ENCODE measurements around the gene GABPA. TPM values are rescaled to one million over a fixed set of nuclear protein-coding genes. Genes with fewer than 3 reads are reported as not detected.

The GABPA gene
- polyA plus RNA-seq, 1 donor: 26.3 TPM

DNA sequence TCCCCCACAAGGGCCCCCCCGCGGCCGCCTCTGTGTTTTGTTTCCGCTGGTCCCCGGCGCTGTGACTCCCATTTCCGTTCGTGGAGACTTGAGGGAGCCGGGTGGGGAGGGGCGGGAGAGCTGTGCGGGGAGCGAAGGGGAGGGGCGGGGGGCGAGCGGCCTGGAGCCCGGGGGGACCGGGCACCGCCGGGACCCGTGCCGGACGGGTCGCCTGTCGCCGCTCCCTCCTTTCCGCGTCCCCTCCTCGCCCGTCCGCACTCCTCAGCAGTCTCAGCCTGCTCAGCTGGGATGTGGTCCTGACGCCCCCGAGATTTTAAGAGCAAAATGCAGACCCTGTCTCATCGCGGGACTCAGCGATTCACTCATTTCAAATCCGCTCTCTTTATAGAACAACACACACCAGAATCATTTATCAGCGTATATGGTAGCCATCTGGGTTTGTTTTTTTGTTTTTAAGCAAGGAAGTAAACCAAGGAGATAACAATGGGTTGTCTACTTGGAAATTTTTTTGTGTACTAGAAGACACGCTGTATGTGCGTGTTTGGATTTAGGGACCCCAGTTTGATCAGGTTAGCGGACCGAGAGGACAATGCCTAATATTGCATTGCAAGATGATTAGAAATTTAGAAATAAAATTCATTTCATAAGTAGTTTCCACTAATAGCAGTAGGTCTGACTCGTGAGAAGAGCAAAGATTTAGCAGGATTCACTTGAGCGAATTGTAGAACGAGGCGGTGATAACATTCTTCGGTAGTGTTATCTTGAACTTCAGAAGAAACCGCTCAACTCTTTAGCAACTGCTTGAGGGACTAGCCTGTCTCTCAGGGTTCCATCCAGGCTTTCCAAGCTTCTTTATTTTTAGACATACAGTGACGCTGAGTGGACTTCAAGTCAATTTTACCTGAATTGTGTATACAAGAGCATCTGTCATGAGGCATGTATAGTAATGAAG is 1.1 kb downstream of the GABPA start:
- Histone ChIP-seq H3K36me3 (ENCODE audit: control insufficient read depth, insufficient read depth, low read length) (peaks cover 12% of the 10 kb centered on the region), H3K4me3 (ENCODE audit: low read length) (peak overlapping the region; percentile 92), H3K27ac (ENCODE audit: low read length) (peak overlapping the region; percentile 99), H3K9me3 (ENCODE audit: control insufficient read depth, low read depth, low read length) (no peaks in the 10 kb centered on the region), H3K4me1 (ENCODE audit: control insufficient read depth, insufficient read depth, low read length) (no peaks in the 10 kb centered on the region), H3K27me3 (ENCODE audit: control insufficient read depth, insufficient read depth, low read length) (no peaks in the 10 kb centered on the region)
- WGBS (ENCODE audit: insufficient coverage, low lambda C conversion rate): 0% methylated on average over 6 of the region's 48 CpGs
- peak; percentile 55 to 72 for DNase-seq

DNA sequence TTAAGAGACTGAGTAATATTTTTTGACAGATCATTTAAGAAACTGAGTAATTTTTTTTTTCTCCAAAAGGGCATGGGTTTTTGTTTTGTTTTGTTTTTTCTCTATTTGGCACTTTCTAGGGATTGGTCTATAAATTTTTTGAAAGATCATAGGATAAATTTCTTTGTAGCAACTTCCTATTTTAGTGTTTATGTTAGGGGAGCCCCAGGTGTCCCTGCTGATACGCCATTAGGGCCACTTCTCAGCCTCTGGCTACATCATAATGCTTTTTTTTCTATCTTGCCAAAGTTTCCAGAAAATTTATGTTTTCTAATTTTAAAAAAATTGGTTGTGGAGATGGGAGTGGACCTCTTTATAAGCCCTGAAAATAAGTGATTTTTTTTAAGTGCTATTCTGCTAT is 2.6 kb downstream of the GABPA start:
- no peaks in the 10 kb centered on the region for H3K4me1 ChIP-seq (ENCODE audit: control insufficient read depth, insufficient read depth, low read length)
- H3K9me3 ChIP-seq (ENCODE audit: control insufficient read depth, low read depth, low read length): no peaks in the 10 kb centered on the region
- H3K27me3 ChIP-seq (ENCODE audit: control insufficient read depth, insufficient read depth, low read length): no peaks in the 10 kb centered on the region
- 60% methylated on average over 1 of the region's 1 CpG for WGBS (ENCODE audit: insufficient coverage, low lambda C conversion rate)
- H3K4me3 ChIP-seq (ENCODE audit: low read length): no peak overlapping the region
- no peak overlapping the region for H3K27ac ChIP-seq (ENCODE audit: low read length)
- H3K36me3 ChIP-seq (ENCODE audit: control insufficient read depth, insufficient read depth, low read length): peaks cover 5% of the 10 kb centered on the region
- no peak for DNase-seq

DNA sequence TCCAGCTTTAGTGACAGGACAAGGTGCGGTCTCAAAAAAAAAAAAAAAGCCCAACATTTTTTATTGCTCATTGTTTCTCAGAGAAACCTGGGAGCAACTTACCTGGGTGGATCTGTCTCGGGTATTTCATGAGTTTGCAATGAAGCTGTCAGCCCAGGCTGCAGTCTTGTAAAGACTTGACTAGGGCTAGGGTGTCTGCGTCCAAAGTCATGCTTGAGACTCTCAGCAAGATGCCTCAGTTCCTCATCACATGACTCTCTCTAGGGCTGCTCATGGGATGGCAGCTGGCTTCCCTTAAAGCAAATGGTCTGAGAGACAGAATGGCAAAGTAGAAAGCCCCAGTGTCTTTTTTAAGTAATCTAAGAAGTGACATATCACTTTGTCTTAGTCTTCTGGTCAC is 8.1 kb downstream of the GABPA start:
- H3K4me3 ChIP-seq (ENCODE audit: low read length): no peak overlapping the region
- DNase-seq: no peak
- H3K4me1 ChIP-seq (ENCODE audit: control insufficient read depth, insufficient read depth, low read length): no peaks in the 10 kb centered on the region
- no CpG with 5 or more reads among the region's 3 CpGs for WGBS (ENCODE audit: insufficient coverage, low lambda C conversion rate)
- no peaks in the 10 kb centered on the region for H3K27me3 ChIP-seq (ENCODE audit: control insufficient read depth, insufficient read depth, low read length)
- no peaks in the 10 kb centered on the region for H3K9me3 ChIP-seq (ENCODE audit: control insufficient read depth, low read depth, low read length)
- H3K27ac ChIP-seq (ENCODE audit: low read length): no peak overlapping the region
- H3K36me3 ChIP-seq (ENCODE audit: control insufficient read depth, insufficient read depth, low read length): peaks cover 15% of the 10 kb centered on the region

DNA sequence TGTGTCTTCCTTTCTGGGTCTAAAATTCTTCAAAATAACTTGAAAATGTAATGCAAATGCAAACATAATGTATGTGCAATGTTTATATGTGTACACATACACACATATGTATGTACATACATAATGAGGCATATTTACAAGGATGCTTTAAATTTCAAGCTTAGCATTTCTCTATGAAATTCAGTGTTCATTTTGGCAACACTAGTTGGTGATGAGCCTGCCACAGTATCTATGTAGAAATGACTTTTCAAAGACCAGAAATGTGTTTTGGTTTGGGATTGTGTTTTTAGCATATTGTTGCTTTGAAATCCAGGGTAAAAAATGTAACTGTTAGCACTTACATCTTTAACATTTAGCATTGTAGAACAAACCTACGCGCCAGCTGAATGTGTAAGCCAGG is 10.1 kb downstream of the GABPA start:
- Histone ChIP-seq H3K27ac (ENCODE audit: low read length) (no peak overlapping the region), H3K27me3 (ENCODE audit: control insufficient read depth, insufficient read depth, low read length) (no peaks in the 10 kb centered on the region), H3K4me1 (ENCODE audit: control insufficient read depth, insufficient read depth, low read length) (no peaks in the 10 kb centered on the region), H3K9me3 (ENCODE audit: control insufficient read depth, low read depth, low read length) (no peaks in the 10 kb centered on the region), H3K36me3 (ENCODE audit: control insufficient read depth, insufficient read depth, low read length) (peaks cover 18% of the 10 kb centered on the region), H3K4me3 (ENCODE audit: low read length) (no peak overlapping the region)
- no CpG with 5 or more reads among the region's 2 CpGs for WGBS (ENCODE audit: insufficient coverage, low lambda C conversion rate)
- DNase-seq: no peak

DNA sequence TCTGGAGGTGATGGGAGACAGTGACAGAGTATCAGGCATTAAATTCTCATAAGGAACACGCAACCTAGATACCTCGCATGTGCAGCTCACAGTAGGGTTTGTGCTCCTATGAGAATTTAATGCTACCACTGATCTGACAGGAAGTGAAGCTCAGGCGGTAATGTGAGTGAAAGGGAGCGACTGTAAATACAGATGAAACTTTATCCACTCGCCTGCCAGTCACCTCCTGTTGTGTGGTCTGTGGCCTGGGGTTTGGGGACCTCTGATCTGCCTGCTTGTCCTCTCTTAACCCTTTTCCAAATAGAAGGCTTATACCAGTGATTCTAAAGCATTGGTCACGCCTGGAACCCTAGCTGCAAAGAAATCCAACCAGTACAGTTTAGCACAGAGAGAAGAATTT is 15.3 kb downstream of the GABPA start:
- no peak overlapping the region for H3K27ac ChIP-seq (ENCODE audit: low read length)
- no peaks in the 10 kb centered on the region for H3K4me1 ChIP-seq (ENCODE audit: control insufficient read depth, insufficient read depth, low read length)
- no peaks in the 10 kb centered on the region for H3K27me3 ChIP-seq (ENCODE audit: control insufficient read depth, insufficient read depth, low read length)
- peaks cover 39% of the 10 kb centered on the region for H3K36me3 ChIP-seq (ENCODE audit: control insufficient read depth, insufficient read depth, low read length)
- H3K4me3 ChIP-seq (ENCODE audit: low read length): no peak overlapping the region
- H3K9me3 ChIP-seq (ENCODE audit: control insufficient read depth, low read depth, low read length): no peaks in the 10 kb centered on the region
- no peak for DNase-seq
- no CpG with 5 or more reads among the region's 6 CpGs for WGBS (ENCODE audit: insufficient coverage, low lambda C conversion rate)

DNA sequence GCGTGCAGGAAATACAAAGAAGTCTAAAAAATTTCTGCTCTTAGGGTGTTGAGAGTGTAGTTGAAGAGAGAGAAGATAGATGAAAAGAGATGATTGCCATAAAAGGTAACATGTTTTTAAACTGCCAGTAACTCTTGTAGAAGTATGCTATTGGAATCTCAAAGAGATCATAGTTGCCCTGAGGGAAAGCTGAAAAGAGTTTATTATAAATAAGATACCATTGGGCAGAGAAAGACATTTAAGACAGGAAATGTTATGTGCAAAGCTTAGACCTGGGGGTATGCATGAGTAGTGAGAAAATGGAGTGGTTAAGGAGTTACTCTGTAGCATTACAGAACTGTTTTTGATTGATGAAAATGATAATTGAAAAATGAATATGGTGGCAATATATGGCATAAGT is 17.6 kb downstream of the GABPA start:
- DNase-seq: no peak
- Histone ChIP-seq H3K9me3 (ENCODE audit: control insufficient read depth, low read depth, low read length) (no peaks in the 10 kb centered on the region), H3K36me3 (ENCODE audit: control insufficient read depth, insufficient read depth, low read length) (peaks cover 41% of the 10 kb centered on the region), H3K4me1 (ENCODE audit: control insufficient read depth, insufficient read depth, low read length) (no peaks in the 10 kb centered on the region), H3K27ac (ENCODE audit: low read length) (no peak overlapping the region), H3K4me3 (ENCODE audit: low read length) (no peak overlapping the region), H3K27me3 (ENCODE audit: control insufficient read depth, insufficient read depth, low read length) (no peaks in the 10 kb centered on the region)
- WGBS (ENCODE audit: insufficient coverage, low lambda C conversion rate): 100% methylated on average over 1 of the region's 1 CpG

DNA sequence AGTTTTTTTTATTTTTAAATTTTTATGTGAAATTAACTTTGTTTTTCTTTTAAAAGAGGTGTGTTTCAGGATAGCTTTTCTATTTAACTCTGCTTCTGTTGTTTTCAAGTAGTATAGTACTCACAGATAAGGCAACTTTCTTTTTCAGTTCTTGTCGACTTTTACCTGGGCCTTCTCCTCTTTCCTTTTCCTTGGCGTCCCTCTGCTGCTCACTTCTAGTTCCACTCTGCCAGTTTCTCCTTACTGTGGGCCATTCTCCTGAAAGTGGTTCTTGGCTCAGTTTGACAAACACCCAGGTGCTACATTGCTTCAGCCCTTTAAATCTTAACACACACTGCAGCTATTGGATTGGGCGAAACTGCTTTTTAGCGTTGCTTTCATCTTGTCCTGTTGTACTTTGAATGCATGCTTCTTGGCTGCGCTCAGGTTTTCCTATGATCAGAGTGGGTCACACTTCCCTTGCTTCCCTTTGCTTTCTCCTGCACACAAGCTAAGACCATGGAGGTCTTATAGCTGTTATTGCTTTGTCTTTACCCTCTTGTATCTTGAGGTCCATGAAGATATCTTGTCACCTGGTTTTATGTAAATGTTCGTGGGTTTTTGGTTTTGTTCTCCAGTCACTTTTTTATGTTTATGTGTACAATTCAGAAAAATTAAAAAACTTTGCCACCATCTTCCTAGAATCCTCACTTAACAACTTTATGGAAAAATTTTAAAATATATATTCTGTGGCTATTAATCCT is 21.6 kb downstream of the GABPA start:
- H3K27me3 ChIP-seq (ENCODE audit: control insufficient read depth, insufficient read depth, low read length): no peaks in the 10 kb centered on the region

DNA sequence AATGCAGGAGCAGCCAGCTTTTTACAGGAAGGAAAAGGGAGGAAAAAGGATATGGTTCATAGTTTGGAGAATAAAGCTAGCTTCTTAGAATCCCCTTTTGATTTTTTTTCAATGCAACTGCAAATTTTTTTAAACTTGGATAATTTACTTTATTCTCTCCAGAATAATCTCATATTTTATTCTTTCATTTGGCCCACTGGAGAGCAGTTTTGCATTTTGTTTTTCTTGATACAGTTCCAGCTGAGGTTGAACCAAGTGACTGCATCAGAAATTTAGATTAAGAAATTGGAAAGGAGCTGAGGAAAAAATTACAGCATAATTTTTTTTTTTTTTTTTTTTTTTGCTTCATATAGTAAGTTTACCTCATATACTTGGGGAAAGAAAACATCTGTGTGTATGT is 22.8 kb downstream of the GABPA start:
- no peaks in the 10 kb centered on the region for H3K9me3 ChIP-seq (ENCODE audit: control insufficient read depth, low read depth, low read length)
- H3K4me3 ChIP-seq (ENCODE audit: low read length): no peak overlapping the region
- H3K4me1 ChIP-seq (ENCODE audit: control insufficient read depth, insufficient read depth, low read length): no peaks in the 10 kb centered on the region
- no peak overlapping the region for H3K27ac ChIP-seq (ENCODE audit: low read length)
- H3K27me3 ChIP-seq (ENCODE audit: control insufficient read depth, insufficient read depth, low read length): no peaks in the 10 kb centered on the region
- DNase-seq: no peak
- H3K36me3 ChIP-seq (ENCODE audit: control insufficient read depth, insufficient read depth, low read length): peaks cover 46% of the 10 kb centered on the region

More for the DNA sequence above, 21.6 kb downstream of the GABPA start:
- no peaks in the 10 kb centered on the region for H3K9me3 ChIP-seq (ENCODE audit: control insufficient read depth, low read depth, low read length)
- no peaks in the 10 kb centered on the region for H3K4me1 ChIP-seq (ENCODE audit: control insufficient read depth, insufficient read depth, low read length)
- H3K4me3 ChIP-seq (ENCODE audit: low read length): no peak overlapping the region
- WGBS (ENCODE audit: insufficient coverage, low lambda C conversion rate): 96% methylated on average over 3 of the region's 6 CpGs
- H3K36me3 ChIP-seq (ENCODE audit: control insufficient read depth, insufficient read depth, low read length): peaks cover 52% of the 10 kb centered on the region
- no peak for DNase-seq
- no peak overlapping the region for H3K27ac ChIP-seq (ENCODE audit: low read length)

DNA sequence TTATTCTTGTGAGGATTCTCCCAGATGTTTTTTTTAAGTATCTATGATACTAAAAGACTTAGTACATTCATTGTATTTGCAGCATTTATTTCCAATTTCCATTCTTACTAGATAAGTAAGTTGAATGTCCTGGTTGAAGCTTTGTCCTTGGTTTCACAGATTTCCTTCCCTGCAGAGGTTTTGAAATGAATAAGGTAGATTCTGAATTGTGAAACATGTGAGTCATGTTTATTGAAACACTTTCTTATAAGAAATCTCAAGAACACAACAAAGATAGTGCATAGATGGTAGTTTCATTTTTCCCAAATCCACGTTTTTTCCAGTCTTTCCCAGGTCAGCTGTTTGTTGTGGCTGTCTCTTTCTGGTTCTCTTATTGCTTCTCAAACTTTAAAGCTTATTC is 24.8 kb downstream of the GABPA start:
- no CpG with 5 or more reads among the region's 1 CpG for WGBS (ENCODE audit: insufficient coverage, low lambda C conversion rate)
- no peaks in the 10 kb centered on the region for H3K4me1 ChIP-seq (ENCODE audit: control insufficient read depth, insufficient read depth, low read length)
- no peak overlapping the region for H3K4me3 ChIP-seq (ENCODE audit: low read length)
- H3K27ac ChIP-seq (ENCODE audit: low read length): no peak overlapping the region
- no peaks in the 10 kb centered on the region for H3K27me3 ChIP-seq (ENCODE audit: control insufficient read depth, insufficient read depth, low read length)
- H3K9me3 ChIP-seq (ENCODE audit: control insufficient read depth, low read depth, low read length): no peaks in the 10 kb centered on the region
- peaks cover 43% of the 10 kb centered on the region for H3K36me3 ChIP-seq (ENCODE audit: control insufficient read depth, insufficient read depth, low read length)
- no peak for DNase-seq

DNA sequence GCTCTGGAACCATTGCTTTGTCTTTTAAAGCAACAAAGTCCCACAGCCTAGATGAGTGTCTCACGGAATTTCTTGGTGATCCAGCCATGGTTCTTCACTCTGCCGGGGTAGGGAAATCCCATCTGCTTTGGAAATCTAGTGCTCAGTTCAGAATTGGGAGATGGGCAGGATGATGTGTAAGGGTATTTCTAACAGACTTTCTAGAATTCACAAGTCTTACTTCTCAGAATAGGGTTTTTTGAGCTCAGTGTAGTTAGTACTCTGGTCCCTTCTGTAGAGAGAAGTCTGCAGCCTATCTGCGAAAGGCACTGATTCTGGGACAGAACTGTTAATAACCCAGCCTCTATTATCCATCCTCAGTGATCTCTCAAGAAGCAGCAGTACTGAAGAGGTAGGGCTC is 25.3 kb downstream of the GABPA start:
- no CpG with 5 or more reads among the region's 3 CpGs for WGBS (ENCODE audit: insufficient coverage, low lambda C conversion rate)
- no peak overlapping the region for H3K4me3 ChIP-seq (ENCODE audit: low read length)
- H3K36me3 ChIP-seq (ENCODE audit: control insufficient read depth, insufficient read depth, low read length): peaks cover 40% of the 10 kb centered on the region
- H3K4me1 ChIP-seq (ENCODE audit: control insufficient read depth, insufficient read depth, low read length): no peaks in the 10 kb centered on the region
- H3K9me3 ChIP-seq (ENCODE audit: control insufficient read depth, low read depth, low read length): no peaks in the 10 kb centered on the region
- no peaks in the 10 kb centered on the region for H3K27me3 ChIP-seq (ENCODE audit: control insufficient read depth, insufficient read depth, low read length)
- no peak for DNase-seq
- H3K27ac ChIP-seq (ENCODE audit: low read length): no peak overlapping the region

Data from large intestine (tissue), 3 donors.